Stimulated activated CD4-positive, alpha-beta T cell treated with anti-CD3 and anti-CD28 coated beads, TNF-alpha, amount 100 ng/mL, for 1 hour (primary cell): Measurements from ENCODE around the gene ABHD14A.
A peak's percentile ranks its signal among the peaks of the same experiment; 100 is the strongest.

ENCODE experiments used
- DNase-seq, 3 donors: peaks; one replicate each; pipeline ENCODE4 v3.0.0-alpha.2; 2020; ENCODE audit warnings: low read depth in 3 of 3, low spot score in 1 of 3

Gene ABHD14A

GRCh38 chr3:51940648-51941462 lies 34.0 kb upstream of the ABHD14A start:
- DNase-seq: no peak

- DNase-seq: no peak
Measured at GRCh38 chr3:51941463-51941797, 33.4 kb upstream of the ABHD14A start.

- DNase-seq: peak; percentile 97 to 99 (median 98)
Measured at GRCh38 chr3:51941798-51942602, 32.9 kb upstream of the ABHD14A start, which contains the start of the genes PARP3 and RRP9. Gene PARP3, plus strand, starts transcription at chr3:51942363. Its CDS starts 993 bp downstream, at chr3:51943356. Gene RRP9, minus strand, starts transcription at chr3:51941904. Its CDS starts 37 bp downstream, at chr3:51941867.

- peak in 1 of 3 donors; percentile 38 for DNase-seq
Measured at GRCh38 chr3:51942603-51943450, 32.0 kb upstream of the ABHD14A start.

GRCh38 chr3:51943451-51944391 lies 31.1 kb upstream of the ABHD14A start:
- no peak for DNase-seq

GRCh38 chr3:51944451-51945021 lies 30.3 kb upstream of the ABHD14A start:
- no peak for DNase-seq

GRCh38 chr3:51945031-51945840 lies 29.6 kb upstream of the ABHD14A start:
- no peak for DNase-seq

- no peak for DNase-seq
Measured at GRCh38 chr3:51945926-51946705, 28.7 kb upstream of the ABHD14A start.

GRCh38 chr3:51946796-51947195 lies 28.1 kb upstream of the ABHD14A start:
- DNase-seq: no peak

GRCh38 chr3:51947215-51947900 lies 27.5 kb upstream of the ABHD14A start:
- no peak for DNase-seq

GRCh38 chr3:51948016-51948580 lies 26.8 kb upstream of the ABHD14A start:
- no peak for DNase-seq

GRCh38 chr3:51949121-51949520 lies 25.7 kb upstream of the ABHD14A start:
- DNase-seq: no peak

GRCh38 chr3:51950899-51951298 lies 24.0 kb upstream of the ABHD14A start:
- no peak for DNase-seq

- DNase-seq: no peak
Measured at GRCh38 chr3:51953445-51953844, 21.4 kb upstream of the ABHD14A start.

GRCh38 chr3:51954105-51954504 lies 20.8 kb upstream of the ABHD14A start:
- no peak for DNase-seq

- no peak for DNase-seq
Measured at GRCh38 chr3:51954713-51955112, 20.2 kb upstream of the ABHD14A start.

- no peak for DNase-seq
Measured at GRCh38 chr3:51955175-51955892, 19.5 kb upstream of the ABHD14A start, which contains the start of gene GPR62. Gene GPR62, plus strand, starts transcription at chr3:51955381. Its CDS starts 272 bp downstream, at chr3:51955653.
